ENCODE results near the gene STAG1. TPM values are rescaled to one million over a fixed set of nuclear protein-coding genes. Genes with fewer than 3 reads are reported as not detected.
"Not testable (repeated sequence)": the region's sequence is repeated elsewhere in the genome, so short reads cannot be mapped to it uniquely, and the experiment has no call there.

STAG1 gene
- polyA plus RNA-seq, 1 of the 3 experiments (the other 2 are of a cell fraction) = 5.5 TPM

- H3K27ac ChIP-seq (ENCODE audit: low read depth in 2 of 2, low read length in 1 of 2) = no peak overlapping the region
- no peak overlapping the region for H2AFZ ChIP-seq (ENCODE audit: low read depth)
- H3K79me2 ChIP-seq (ENCODE audit: insufficient read depth) = peaks cover 98% of the 10 kb centered on the region
- H3F3A ChIP-seq (replicated peaks; ENCODE audit: insufficient read depth) = peaks cover 5% of the 10 kb centered on the region
- peaks cover 3% of the 10 kb centered on the region; the same call in 1 of the 2 replicates for H4K20me1 ChIP-seq (ENCODE audit: insufficient read depth)
- peaks cover 0 to 8% of the 10 kb centered on the region in 2 experiments for H3K36me3 ChIP-seq (replicated peaks in 1 of 2; ENCODE audit: control insufficient read depth in 1 of 2, insufficient read depth in 2 of 2, low read length in 1 of 2)
- POLR2A ChIA-PET = no interaction called here
- H3K27me3 ChIP-seq (ENCODE audit: insufficient read depth) = no peaks in the 10 kb centered on the region
- H3K4me2 ChIP-seq = no peak overlapping the region
- no peaks in the 10 kb centered on the region for H3K9me2 ChIP-seq
- 100% methylated on average over 6 of the region's 6 CpGs for WGBS (ENCODE audit: low lambda C conversion rate)
- CTCF ChIA-PET = no interaction called here
- DNase-seq = no peak
- H3K9me3 ChIP-seq = no peaks in the 10 kb centered on the region
- H3K4me3 ChIP-seq (ENCODE audit: low read depth in 2 of 2, low read length in 1 of 2) = no peak overlapping the region
- no peak for TF ChIP-seq GATA2 (CRISPR knock-in tag; IDR thresholded peaks at IDR 0.05)
- no peak for TF ChIP-seq TAF1 (IDR thresholded peaks at IDR 0.05; ENCODE audit: borderline replicate concordance, low read depth, low read length)
- no peak for TF ChIP-seq USF2 (IDR thresholded peaks at IDR 0.05; ENCODE audit: borderline replicate concordance, low read depth, low read length)
- no peak for TF ChIP-seq TCF12 (IDR thresholded peaks at IDR 0.05)
- TF ChIP-seq MAX (IDR thresholded peaks at IDR 0.05; ENCODE audit: low read depth) = no peak
- TF ChIP-seq EP300 (IDR thresholded peaks at IDR 0.05; ENCODE audit: borderline replicate concordance in 1 of 2, low read depth in 1 of 2, low read length in 1 of 2) = no peak
- no peak for TF ChIP-seq PBX3 (IDR thresholded peaks at IDR 0.05)
- TF ChIP-seq NRF1 (IDR thresholded peaks at IDR 0.05; ENCODE audit: low read depth, low read length) = no peak
- no peak for TF ChIP-seq RAD21 (IDR thresholded peaks at IDR 0.05; ENCODE audit: low read length)
- no peak overlapping the region for H3K9ac ChIP-seq
- no peaks in the 10 kb centered on the region for H3K4me1 ChIP-seq (ENCODE audit: control insufficient read depth in 1 of 2, insufficient read depth in 2 of 2, low read depth in 1 of 2, low read length in 1 of 2)
These were observed 39.2 kb downstream of the STAG1 start for GRCh38 chr3:136712941-136713340.

GRCh38 chr3:136711888-136712287 is 40.3 kb downstream of the STAG1 start:
- H3K4me2 ChIP-seq; H3K27ac ChIP-seq (ENCODE audit: low read depth in 2 of 2, low read length in 1 of 2); H3K36me3 ChIP-seq (replicated peaks in 1 of 2; ENCODE audit: control insufficient read depth in 1 of 2, insufficient read depth in 2 of 2, low read length in 1 of 2); DNase-seq; H3K9me3 ChIP-seq; H2AFZ ChIP-seq (ENCODE audit: low read depth); CTCF ChIA-PET; H3K4me3 ChIP-seq (ENCODE audit: low read depth in 2 of 2, low read length in 1 of 2); POLR2A ChIA-PET; H3K27me3 ChIP-seq (ENCODE audit: insufficient read depth); H3K9me2 ChIP-seq; H3K4me1 ChIP-seq (ENCODE audit: control insufficient read depth in 1 of 2, insufficient read depth in 2 of 2, low read depth in 1 of 2, low read length in 1 of 2); H4K20me1 ChIP-seq (ENCODE audit: insufficient read depth); H3K9ac ChIP-seq; H3F3A ChIP-seq (replicated peaks; ENCODE audit: insufficient read depth): not testable (repeated sequence)
- 94% methylated on average over 9 of the region's 9 CpGs for WGBS (ENCODE audit: low lambda C conversion rate)
- H3K79me2 ChIP-seq (ENCODE audit: insufficient read depth) = peaks cover 98% of the 10 kb centered on the region

GRCh38 chr3:136711277-136711676 is 40.9 kb downstream of the STAG1 start:
- POLR2A ChIA-PET = no interaction called here
- no peaks in the 10 kb centered on the region for H3K27me3 ChIP-seq (ENCODE audit: insufficient read depth)
- TF ChIP-seq GABPA (IDR thresholded peaks at IDR 0.05; ENCODE audit: low read depth) (no peak), MEF2A (IDR thresholded peaks at IDR 0.05; ENCODE audit: borderline replicate concordance, low read depth) (no peak), POLR2AphosphoS5 (IDR thresholded peaks at IDR 0.05; ENCODE audit: low read depth, low read length) (no peak), USF1 (IDR thresholded peaks at IDR 0.05; ENCODE audit: borderline replicate concordance, low read depth) (no peak), GATA2 (CRISPR knock-in tag; IDR thresholded peaks at IDR 0.05) (no peak), TAF1 (IDR thresholded peaks at IDR 0.05; ENCODE audit: borderline replicate concordance, low read depth, low read length) (no peak)
- CTCF ChIA-PET = no interaction called here
- H3K79me2 ChIP-seq (ENCODE audit: insufficient read depth) = peaks cover 98% of the 10 kb centered on the region
- H4K20me1 ChIP-seq (ENCODE audit: insufficient read depth) = peaks cover 3% of the 10 kb centered on the region; the same call in 1 of the 2 replicates
- WGBS (ENCODE audit: low lambda C conversion rate) = 98% methylated on average over 7 of the region's 7 CpGs
- H3K9me3 ChIP-seq = no peaks in the 10 kb centered on the region
- no peak overlapping the region for H3K9ac ChIP-seq
- H3K4me1 ChIP-seq (ENCODE audit: control insufficient read depth in 1 of 2, insufficient read depth in 2 of 2, low read depth in 1 of 2, low read length in 1 of 2) = no peaks in the 10 kb centered on the region
- no peaks in the 10 kb centered on the region for H3K9me2 ChIP-seq
- H3K4me3 ChIP-seq (ENCODE audit: low read depth in 2 of 2, low read length in 1 of 2) = no peak overlapping the region
- H3K36me3 ChIP-seq (replicated peaks in 1 of 2; ENCODE audit: control insufficient read depth in 1 of 2, insufficient read depth in 2 of 2, low read length in 1 of 2) = peaks cover 0 to 4% of the 10 kb centered on the region in 2 experiments
- no peak overlapping the region for H2AFZ ChIP-seq (ENCODE audit: low read depth)
- no peaks in the 10 kb centered on the region for H3F3A ChIP-seq (replicated peaks; ENCODE audit: insufficient read depth)
- no peak for DNase-seq
- no peak overlapping the region for H3K4me2 ChIP-seq
- H3K27ac ChIP-seq (ENCODE audit: low read depth in 2 of 2, low read length in 1 of 2) = no peak overlapping the region

GRCh38 chr3:136709775-136710174 is 42.4 kb downstream of the STAG1 start:
- H3K4me3 ChIP-seq (ENCODE audit: low read depth in 2 of 2, low read length in 1 of 2); H4K20me1 ChIP-seq (ENCODE audit: insufficient read depth); H3K4me1 ChIP-seq (ENCODE audit: control insufficient read depth in 1 of 2, insufficient read depth in 2 of 2, low read depth in 1 of 2, low read length in 1 of 2); H3K9me2 ChIP-seq; CTCF ChIA-PET; H2AFZ ChIP-seq (ENCODE audit: low read depth); H3K36me3 ChIP-seq (replicated peaks in 1 of 2; ENCODE audit: control insufficient read depth in 1 of 2, insufficient read depth in 2 of 2, low read length in 1 of 2); H3K4me2 ChIP-seq; DNase-seq; H3K27ac ChIP-seq (ENCODE audit: low read depth in 2 of 2, low read length in 1 of 2); H3K9ac ChIP-seq; H3K27me3 ChIP-seq (ENCODE audit: insufficient read depth); H3F3A ChIP-seq (replicated peaks; ENCODE audit: insufficient read depth); H3K9me3 ChIP-seq; POLR2A ChIA-PET: not testable (repeated sequence)
- 100% methylated on average over 1 of the region's 1 CpG for WGBS (ENCODE audit: low lambda C conversion rate)
- peaks cover 99% of the 10 kb centered on the region for H3K79me2 ChIP-seq (ENCODE audit: insufficient read depth)
